H54 (cell line): ENCODE measurements around the gene DPP10.

Source experiments
- DNase-seq: peaks from one replicate; pipeline ENCODE4 v3.0.0; 2011; ENCODE audit warnings: low spot score, mixed read lengths; ENCODE audit not compliant: insufficient read length
- FAIRE-seq: peaks from 3 replicates; lab custom pipeline; 2011; peaks lifted over from hg19 to GRCh38; lab: Jason Lieb, UNC
- POLR2A ChIP-seq: IDR thresholded peaks from 2 replicates; pipeline ENCODE4 v1.6.1; 2011; ENCODE audit warnings: low read depth, mild to moderate bottlenecking, low read length

The DPP10 gene

GRCh38 chr2:114527330-114527983 lies 85.0 kb downstream of the DPP10 start:
- DNase-seq (no peak), FAIRE-seq (no peak)
- TF ChIP-seq POLR2A = no peak

DNA sequence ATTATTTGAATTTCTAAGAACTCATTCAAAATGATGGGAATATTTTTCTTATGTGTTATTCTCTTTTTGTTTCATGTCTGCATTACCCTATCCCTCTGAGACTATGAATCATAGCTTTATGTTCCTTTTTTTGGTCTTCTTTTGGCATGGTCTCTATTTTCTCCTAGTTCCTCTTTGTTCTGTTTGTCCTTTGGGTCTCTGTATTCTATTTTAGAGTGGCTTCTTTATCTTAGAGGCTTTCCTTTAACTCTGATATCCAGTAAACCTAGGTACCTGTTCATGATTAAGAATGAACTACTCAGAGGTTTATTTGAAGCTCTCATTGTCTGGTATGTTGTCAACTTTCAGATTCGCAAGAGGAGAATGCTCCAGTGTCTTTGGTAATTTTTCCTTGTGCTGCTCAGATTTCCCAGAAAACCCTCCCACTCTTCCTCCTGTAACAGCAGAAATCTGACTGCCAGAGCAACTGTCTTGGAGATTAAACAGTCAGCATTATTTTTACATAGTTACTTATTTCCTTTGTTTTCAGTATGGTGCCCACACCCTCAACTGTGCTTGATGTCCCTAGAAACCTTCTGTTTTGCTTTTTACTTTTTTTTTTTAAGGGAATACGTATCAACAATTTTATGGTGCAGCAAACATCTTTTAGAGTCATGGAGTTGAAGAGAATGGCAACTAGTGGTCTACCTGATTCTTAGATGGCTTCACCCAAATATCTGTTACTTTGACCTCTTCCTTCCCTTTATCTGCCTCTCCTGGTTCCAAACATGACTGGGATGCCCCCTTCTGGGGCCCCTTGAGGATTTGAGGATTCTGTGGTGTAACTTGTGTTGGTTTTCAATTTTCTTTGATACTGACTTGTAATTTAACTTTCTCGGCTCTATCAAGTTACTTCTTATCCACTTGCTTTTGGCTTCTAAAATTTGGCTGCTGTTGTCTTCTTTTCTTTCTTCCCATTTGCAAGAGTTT lies 92.0 kb downstream of the DPP10 start:
- TF ChIP-seq POLR2A = no peak
- no peak for DNase-seq
- FAIRE-seq = no peak

GRCh38 chr2:114537777-114538176 lies 95.3 kb downstream of the DPP10 start:
- DNase-seq (no peak), FAIRE-seq (no peak)
- no peak for TF ChIP-seq POLR2A

DNA sequence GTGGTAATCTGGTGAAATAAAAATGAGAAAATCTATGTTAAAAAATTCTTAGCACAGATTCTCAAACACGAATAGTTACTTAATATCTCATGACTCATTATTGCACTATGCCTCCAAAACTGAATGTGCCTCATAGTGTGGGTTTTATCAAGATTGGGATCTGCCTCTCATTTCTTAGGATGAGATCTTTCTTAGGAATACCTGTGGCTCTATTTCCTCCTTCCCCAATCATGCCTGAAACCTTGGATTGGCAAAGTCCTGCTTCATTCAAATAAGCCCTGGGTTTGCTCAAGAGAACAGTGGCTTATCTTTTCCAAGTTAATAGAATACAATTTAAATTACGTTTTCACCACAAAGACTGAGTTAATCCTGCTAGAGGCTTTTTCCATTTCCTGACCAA lies 100.3 kb downstream of the DPP10 start:
- DNase-seq (no peak), FAIRE-seq (no peak)
- TF ChIP-seq POLR2A = no peak

DNA sequence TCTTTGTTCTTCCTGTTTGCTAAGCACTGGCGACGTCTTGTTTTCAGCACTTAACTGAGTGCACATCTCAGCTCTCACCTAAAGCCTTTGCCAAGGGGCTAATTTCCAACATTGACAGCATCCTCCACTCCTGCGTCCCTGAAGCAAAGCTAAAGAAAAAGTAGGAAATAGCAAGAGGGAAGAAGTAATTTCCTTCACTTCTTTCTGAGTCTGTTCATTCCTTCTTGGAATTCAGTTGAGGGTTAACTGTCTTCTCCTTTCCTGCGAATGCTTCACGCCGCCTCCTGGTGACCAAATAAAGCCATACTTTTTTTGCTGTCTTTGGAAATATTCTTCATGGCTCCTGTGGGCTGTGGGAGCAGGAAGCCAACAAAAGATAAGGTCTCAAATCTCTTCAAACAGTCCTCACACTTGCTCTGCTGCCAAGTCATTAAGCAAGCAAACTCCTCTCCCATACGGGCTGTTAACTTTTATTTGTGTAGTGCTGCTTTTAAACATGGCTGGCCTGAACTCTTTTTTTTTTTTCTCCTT lies 100.9 kb downstream of the DPP10 start:
- no peak for TF ChIP-seq POLR2A
- no peak for DNase-seq
- no peak for FAIRE-seq

GRCh38 chr2:114545052-114545451 lies 102.6 kb downstream of the DPP10 start:
- DNase-seq = no peak
- no peak for TF ChIP-seq POLR2A
- FAIRE-seq = no peak

- FAIRE-seq (no peak), DNase-seq (no peak)
- no peak for TF ChIP-seq POLR2A
Observed at GRCh38 chr2:114546531-114546930, 104.1 kb downstream of the DPP10 start.

DNA sequence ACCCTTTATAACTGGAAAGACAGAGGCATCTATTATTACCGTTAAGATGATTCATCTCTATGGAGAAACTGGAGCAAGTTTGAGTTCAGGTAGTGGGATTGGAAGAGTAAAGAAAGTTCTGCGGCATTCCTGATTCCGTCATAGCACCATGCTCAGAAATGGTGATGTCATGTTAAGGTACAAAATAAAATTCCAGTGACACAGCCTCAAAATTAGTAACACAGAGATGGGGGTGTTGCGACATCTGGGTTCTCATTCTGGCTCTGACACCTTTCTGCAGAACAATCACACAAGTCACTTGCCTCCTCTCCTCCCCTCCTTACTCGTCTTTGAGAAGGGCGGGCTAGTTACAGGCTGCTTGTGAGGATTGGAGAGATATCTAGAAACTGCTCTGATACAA lies 105.7 kb downstream of the DPP10 start:
- DNase-seq (no peak), FAIRE-seq (no peak)
- TF ChIP-seq POLR2A = no peak

DNA sequence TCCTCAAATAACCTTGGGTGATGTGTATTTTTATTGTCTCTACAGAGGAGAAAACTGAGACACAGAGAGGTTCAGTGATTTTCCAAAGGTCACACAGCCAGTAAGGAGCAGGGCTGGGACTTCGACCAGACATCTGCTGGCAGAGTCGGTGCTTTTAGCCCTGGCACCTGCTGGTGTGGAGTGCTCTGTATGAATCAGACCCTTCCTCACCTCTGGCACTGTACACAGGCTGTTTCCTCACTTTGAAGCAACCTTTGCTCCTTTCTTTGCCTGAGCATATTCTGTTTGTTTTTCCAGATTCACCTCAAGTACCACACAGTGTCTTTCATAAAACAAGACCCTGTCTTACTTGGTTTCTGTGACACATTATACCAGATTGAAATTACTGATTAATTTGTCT lies 107.9 kb downstream of the DPP10 start:
- FAIRE-seq (no peak), DNase-seq (no peak)
- TF ChIP-seq POLR2A = no peak

DNA sequence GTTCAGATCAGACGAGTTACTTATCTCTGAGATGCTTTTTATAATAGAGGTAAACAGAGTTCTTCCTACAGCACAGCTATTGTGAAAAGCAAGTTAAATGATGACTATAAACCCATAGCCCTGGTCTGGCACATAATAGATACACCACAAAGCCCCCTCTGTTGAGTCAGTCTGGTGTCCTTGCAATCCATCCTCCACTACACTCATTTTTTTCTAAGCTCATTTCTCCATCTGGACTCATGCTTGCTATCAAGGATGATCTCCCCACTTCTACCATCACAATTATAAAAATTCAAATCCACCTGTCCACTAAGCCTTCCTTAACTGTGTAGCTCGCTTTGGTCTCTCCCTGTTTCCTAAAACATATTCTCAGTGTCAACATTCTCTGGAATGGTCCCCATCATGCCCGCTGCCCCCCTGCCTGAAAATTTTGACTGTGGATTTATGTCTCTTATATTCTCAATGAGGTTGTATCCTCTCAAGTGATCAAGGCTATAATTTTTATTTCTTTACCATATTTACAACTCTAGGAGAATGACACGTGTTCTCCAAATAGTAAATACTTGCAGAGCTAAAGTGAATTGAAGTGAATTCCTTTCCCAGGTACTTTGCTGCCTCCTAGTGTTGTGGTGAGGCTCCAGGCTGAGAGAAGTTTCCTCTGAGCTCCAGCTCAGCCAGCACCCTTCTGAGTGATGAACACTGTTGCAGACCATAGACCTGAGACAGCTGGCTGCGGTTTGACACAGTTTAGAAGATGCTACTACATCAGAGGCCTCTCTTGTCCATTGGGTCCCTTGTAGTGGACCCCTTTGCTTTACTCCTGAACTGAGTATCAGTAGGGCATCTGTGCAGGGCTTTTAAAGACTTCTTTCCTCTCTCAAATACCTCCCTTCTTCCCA lies 108.7 kb downstream of the DPP10 start:
- DNase-seq = peak; percentile 4
- no peak for FAIRE-seq
- TF ChIP-seq POLR2A = no peak

- no peak for TF ChIP-seq POLR2A
- DNase-seq (no peak), FAIRE-seq (no peak)
Observed at GRCh38 chr2:114553027-114553426, 110.6 kb downstream of the DPP10 start.

- no peak for FAIRE-seq
- DNase-seq = no peak
- TF ChIP-seq POLR2A = no peak
Observed at GRCh38 chr2:114569166-114569565, 126.7 kb downstream of the DPP10 start.

DNA sequence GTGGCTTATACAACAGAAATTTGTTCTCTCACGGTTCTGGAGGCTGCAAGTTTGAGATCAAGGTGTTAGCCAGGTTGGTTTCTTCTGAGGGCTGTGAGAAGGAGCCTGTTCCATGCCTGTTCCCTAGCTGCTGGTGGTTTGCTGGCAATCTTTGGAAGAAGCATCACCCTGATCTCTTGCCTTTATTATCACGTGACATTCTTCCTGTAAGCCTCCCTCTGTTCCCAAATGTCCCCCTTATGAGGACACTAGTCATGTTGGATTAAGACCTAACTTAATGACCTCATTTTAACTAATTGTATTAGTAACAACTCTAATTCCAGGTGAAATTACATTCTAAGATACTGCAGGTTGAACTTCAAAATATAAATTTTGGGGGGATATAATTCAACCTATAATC lies 135.2 kb downstream of the DPP10 start:
- FAIRE-seq (no peak), DNase-seq (no peak)
- TF ChIP-seq POLR2A = no peak
